GM19240 (cell line): ENCODE results near the gene LAMA2.

ENCODE experiments used
- DNase-seq: peaks from one replicate; pipeline ENCODE4 v3.0.0; 2011; ENCODE audit warnings: low spot score; ENCODE audit not compliant: insufficient read length

The LAMA2 gene

DNA sequence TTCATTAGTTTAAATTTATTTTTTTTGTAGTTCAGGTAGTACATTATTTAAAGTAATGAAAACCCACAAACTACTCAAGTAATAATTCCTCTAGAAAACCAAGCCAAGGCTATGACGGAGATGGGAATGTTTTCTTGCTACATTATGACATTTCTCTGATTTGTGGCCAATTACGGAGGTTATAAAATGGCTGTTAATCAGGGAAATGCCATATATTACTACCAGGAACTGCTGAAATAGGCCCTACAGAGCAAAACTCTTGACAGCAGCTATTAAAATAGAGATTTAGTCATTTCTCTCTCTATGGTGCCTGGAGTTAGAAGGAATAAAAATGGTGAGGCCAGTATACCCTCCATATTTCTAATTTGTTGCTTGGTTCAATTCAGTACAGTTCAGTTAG lies 547.0 kb downstream of the LAMA2 start:
- DNase-seq, result no peak

DNA sequence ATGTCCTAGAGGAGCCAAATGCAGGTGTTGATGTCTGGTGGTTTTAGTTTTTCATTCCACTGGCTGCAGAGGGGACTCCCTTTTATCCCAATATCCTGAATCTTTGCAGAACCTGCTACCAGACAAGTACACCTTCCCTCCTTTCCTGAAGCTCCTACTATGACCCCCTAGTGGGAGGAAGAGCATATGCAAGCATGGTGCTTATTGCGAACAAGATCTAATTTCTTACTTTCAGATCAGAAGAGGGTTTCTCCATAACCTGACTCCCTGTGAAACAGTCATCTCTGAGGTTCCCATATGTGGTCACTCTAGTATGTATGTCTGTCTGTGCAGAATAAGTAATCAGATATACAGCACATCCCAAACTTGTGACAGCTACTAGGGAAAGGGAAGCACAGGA lies 549.8 kb downstream of the LAMA2 start:
- no peak for DNase-seq

DNA sequence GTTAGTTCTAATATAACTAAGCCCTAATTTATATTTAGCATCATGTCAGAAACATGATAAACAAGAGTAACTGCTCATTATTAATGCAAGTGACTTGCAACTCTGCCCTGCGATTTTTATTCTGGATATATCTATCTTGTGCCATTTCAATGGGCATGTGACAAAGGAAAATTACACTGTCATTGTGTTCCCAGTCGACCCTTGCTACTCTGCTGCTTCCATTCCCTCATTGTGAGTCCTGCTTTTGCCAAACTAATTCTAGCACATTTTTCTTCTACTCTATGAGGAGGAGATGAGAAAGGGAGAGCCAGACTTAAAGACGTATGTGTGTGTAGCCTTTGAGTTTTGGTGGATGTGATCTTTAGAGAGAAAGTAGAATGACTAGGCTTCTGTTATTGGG lies 551.2 kb downstream of the LAMA2 start:
- no peak for DNase-seq

DNA sequence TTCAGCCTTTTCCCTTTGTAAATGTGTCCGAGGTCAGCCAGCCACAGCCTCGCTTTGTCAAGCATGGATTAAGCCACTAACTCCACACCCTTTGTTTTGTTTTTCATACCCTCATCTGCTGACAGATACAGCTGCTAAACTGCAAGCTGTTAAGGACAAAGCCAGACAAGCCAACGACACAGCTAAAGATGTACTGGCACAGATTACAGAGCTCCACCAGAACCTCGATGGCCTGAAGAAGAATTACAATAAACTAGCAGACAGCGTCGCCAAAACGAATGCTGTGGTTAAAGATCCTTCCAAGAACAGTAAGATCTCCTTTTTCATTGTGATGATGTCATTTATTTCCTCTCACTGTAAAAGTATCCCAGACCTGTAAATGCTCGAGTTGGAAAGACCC lies 557.8 kb downstream of the LAMA2 start:
- DNase-seq, result no peak

DNA sequence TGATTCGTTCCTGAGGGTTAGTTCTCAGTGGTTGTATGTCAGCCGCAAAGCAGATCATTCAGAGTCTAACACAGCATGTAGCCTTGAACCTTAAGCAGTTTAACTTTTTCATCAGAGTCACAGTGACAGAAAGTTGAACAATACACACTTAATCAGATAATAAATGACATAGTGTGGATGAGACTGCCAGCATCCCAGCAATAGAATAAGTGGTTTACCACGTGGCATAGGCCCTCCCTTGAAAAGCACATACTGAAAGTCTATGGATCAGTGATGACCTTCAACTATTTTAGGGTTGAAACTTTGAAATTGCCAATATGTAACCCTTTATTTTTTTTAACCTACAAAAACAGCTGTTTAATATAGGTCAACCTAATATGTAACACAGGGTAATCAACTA lies 561.7 kb downstream of the LAMA2 start:
- no peak for DNase-seq

DNA sequence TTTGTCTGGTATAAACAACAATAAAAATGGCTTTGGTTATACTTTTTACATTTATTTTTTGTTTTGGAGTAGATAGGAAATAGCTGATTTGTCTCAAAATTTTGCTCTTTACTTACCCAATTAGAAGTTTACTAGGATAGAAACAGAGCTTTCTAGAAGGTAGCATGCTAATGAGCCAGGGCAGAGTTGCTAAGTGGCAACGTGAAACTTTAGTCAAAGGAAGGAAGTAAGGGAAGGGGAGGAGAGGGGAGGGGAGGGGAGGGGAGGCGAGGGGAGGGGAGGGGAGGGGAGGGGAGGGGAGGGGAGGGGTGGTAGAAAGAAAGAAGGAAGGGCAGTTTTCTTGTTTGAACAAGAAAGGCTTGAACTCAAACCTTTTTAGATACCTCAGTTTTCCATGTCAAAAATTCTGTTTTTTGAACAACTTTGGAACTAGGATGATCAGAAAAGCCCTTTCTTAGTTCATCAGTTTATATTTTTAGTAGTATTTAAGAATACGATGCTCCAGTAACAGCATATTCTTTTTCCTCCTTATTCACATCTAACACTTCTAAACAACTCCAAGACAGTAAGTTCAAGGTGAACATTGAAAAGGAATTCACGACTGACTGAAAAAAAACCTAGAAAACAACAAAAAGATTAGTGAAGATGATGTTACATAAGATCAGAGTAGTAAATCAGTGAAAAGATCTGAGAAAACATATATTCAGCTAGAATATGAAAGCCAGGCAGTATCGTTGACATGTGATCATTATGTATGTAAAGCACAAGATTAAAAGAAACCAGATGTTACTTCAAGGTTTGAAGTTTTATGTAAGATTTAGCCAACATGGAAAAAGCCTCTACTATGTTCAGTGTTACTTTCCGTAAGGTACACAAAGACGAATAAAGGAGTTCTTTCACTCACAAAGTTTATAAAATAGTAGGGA lies 563.6 kb downstream of the LAMA2 start:
- DNase-seq, result no peak

DNA sequence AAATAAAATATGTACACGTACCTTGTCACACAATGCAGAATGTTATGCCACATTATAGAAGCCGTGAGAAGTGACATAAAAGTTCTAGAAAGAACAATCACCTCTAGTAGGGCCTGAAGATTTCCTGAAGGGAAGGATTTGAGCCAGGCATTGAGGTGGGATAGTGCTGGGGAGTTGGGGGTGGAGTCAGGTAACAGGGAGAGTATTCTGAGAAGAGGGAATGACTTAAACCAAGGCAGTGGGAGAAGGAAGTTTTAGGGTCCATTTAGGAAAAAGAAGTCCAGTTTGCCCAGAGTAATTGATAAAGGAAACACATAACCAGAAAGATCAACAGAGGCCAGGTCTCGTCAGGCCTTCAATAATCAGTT lies 564.2 kb downstream of the LAMA2 start:
- no peak for DNase-seq

DNA sequence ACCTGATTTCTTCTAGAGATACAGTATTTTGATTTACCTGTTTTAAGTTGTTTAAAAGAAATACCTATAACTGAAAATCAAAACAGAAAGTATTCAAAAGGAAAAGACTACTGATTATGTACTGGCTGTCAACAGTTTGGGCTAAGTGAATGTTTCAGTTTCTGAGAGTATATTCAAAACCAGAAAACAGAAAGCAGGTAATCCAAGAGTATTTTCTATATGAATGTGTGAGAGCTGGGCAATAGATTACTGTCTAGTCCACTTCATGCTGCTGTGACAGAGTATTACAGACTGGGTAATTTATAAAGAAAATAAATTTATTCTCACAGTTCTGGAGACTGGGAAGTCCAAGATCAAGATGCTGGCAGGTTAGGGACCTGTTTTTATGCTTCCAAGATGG lies 566.0 kb downstream of the LAMA2 start:
- DNase-seq, result peak; percentile 18

DNA sequence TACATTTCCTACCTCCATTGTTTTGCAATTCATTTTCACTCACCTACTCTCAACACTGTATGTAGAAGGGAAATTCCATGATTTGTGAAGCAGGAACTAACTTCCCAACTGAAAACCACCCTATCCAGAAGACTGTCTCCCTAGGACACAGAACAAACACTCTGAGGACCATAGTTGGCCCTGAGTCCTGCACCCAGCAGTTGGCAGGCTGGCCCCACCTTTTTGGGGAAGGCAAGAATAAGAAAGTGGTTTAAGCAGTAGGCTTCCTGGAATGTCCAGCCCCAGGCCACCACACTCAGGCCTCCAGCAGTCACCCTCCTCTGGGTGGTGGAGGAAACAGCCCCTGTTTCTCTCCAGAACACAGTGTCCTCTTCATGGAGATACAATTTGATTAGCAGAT lies 568.2 kb downstream of the LAMA2 start:
- no peak for DNase-seq

DNA sequence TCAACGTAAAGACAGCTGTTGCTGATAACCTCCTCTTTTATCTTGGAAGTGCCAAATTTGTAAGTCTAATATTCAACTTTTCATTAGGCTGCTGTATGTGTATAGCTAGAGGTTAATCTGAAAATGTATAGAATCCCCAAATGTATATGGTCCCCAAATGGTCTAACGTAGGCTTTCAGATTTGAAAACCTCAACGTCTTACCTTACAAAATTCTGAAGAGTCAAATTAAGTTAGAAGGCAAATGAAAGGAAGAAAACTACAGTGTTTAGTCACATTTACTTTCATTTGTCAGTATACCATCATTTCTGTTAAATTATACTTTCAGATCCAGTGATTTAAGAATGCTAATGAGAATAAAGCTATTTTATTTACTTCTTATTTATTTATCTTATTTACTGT lies 570.1 kb downstream of the LAMA2 start:
- no peak for DNase-seq

DNA sequence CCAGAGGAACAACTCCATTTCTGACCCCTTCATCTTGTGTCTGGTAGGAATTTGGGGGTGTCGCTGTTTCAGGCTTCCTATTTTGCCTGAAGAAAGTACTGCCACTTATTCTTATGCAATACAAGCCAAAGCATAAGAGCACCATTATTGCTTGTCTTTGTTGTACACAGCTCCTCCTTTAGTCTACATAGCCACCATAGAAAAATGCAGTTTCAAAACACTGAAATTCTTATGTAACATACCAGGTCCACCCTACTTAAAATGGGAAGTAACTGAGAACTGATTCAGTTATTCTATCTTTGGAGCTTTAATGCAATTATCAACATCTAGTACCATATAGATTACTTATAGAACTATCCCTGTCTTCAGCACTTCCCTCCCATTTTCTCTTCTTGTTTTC lies 571.5 kb downstream of the LAMA2 start:
- no peak for DNase-seq

DNA sequence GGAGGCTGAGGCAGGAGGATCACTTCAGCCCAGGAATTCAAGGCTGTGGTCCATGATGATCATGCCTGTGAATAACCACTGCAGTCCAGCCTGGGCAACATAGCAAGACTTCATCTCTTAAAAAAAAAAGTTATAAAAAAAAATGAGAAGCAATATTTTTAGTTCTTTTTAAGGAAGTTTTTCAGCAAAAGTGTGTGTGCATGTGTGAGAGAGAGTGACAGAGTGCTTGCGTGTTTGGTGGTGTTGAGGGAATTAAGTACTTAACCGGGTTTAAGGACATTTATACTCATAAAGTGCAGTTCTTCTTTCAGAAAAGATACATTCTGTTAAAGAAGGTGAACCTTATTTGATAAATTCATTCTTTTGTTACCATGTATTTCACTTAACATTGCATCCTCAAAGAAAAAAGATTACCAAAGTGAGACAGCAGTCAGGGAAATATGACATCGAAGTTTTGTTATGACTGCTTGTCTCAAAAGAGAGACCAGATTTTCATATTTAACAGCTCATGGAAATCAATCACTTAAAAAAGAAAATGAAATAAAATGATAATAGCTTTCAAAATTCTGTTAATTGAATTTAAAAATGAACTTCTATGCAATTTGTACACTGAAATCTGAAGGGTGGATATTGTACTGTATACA lies 572.3 kb downstream of the LAMA2 start:
- no peak for DNase-seq

DNA sequence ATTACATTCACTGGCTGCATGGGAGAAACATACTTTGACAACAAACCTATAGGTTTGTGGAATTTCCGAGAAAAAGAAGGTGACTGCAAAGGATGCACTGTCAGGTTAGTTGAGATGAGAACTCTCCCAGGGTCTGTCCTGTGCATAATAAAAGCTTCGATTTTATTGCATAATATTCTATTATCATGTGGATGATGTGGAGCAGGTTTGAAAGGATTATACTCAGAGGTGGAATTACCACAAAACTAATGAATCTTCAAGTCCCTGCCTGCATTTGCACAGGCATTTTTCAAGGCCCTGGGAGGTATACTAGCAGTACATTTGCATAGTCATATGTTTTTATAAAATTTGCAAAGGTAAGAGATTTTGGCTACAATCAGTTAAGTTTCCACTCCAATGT lies 577.3 kb downstream of the LAMA2 start:
- DNase-seq, result no peak

DNA sequence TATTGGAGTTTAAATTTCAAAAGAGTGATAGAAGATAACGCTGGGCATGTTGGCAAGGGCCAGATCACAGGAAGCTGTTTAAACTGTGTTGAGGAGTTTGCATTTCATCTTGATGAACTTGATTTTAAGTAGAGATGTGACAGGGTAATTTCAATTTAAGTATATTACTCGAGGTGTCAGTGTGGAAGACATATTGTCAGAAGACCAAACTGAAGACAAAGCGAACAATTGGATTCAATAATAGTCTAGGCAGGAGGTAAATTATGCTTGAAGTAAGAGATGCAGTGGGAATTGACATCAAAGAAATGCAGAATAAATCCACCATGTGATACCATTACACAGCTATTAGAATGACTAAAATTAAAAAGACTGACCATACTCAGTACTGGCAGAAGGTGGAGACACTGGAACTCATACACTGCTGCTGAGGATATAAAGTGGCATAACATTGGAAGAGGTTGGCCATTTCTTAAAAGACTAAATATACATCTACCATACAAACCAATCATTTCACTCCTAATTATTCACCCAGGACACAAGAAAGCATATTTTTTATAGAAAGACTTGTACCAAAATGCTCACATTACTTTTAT lies 586.2 kb downstream of the LAMA2 start:
- DNase-seq, result no peak

DNA sequence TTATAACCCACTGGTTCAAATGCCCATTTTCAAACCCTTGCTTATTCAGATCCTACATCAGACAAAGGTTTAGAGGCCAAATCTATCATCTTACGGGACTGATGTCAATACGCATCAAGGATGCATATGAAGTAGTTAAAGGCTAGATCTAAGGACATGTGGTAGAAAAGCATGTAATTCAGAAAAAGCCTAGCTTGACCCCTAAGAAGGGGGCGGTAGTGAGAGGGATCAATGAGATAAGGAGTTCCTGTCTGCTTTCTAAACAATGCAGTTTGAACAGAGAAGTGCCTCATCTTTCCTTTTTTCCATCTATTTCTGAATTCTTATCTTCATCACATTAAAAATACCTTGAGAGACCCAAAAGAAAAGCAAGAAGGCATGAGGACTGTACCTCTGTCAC lies 589.3 kb downstream of the LAMA2 start:
- DNase-seq, result no peak

DNA sequence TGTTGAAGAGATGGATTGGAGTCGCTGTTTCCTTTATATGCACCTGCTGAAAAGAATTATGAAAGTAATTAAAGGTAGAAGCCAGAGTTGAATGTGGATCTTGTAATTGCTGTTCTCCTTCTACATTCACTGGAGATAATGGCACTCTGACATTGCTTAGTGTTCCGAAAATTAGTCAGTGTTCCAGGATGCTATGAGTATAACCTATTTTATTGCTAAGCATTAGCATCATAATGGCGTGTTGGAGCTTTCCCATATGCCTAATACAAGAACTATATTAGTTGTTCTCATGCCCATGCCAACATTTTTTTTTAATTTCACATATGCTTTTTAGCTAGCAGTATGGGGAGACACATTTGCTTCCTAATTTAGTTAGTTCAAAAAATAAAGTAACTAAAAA lies 590.6 kb downstream of the LAMA2 start:
- no peak for DNase-seq

DNA sequence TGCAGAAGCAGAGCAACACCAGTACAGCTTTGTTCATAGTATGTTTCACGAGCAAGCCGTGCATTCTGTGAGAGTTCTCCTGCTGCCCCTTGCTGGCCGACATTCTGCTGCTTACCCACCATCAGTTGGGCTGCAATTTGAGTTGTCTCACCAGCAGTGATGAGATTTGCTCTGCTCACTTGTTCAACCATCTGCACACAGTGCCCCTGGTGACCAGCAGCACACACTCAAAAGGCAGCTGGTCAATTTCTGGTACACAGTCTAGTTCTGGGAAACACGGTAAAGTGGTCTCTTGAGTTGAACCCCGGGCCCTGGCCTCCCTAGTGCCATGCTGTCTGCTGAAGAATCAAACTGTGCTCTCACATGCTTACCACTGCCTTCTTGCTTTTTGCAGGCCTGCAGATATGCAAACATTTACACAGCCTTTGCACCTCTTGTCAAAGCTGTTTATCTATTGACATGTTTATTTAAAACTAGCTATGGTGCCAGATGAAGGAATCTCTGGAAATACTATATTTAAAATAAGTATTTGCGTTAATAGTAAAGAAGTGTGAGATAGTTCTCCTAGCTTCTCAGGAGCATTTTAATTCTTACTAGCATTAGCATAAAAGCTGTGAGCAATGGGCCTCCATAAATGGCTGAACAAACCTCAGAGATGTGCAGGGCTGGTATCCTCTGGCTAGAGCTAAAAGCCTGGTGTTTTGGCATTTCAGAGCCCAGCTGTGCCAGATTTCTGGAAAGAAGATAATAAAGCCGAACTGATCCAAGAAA lies 592.7 kb downstream of the LAMA2 start:
- no peak for DNase-seq

DNA sequence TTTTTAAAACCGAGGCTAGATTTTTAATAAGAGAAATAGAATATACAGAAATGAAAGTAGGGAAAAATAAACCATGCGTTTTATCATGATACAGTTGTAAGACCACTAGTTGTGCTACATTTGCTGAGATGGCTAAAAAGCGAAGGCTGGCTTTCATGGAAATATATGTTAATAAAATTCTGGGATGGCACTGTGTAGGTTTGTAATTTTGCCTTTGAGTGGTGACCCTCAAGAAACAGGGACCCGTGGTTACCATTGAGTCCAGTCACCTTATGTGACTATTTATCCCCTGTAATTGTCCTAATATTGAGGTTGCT lies 593.3 kb downstream of the LAMA2 start:
- DNase-seq, result no peak

DNA sequence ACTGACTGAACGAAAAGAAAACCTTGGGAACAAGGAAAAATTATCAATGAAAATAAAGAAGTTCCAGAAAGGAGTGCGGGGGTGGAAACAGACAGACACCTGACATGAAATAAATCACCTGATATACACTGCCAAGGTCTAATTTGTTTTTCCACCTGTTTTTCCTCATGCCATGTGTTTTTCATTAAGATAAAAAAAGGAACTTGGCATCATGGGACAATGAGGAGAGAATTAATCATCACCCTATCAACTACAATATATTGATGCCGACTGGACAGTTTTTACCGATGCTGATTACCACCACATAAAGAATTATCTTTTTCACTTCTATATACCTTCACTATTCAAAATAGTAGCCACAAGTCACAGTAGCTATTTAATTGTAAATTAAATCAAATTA lies 593.9 kb downstream of the LAMA2 start:
- DNase-seq, result no peak

DNA sequence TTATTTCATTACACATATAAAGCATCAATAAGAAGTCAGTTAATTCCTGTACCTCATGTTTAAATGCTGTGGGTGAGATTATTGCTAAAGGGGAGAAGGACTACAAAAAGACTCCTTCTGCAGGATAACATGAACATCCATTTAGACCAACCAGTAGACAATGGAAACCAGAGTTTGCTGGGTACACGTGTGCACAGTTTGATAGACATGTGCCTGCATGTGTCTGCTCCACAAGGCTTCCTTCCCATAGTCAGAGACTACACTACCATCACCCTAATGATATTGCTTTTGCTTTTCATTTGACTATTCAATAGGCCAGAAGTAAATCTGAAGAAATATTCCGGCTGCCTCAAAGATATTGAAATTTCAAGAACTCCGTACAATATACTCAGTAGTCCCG lies 595.4 kb downstream of the LAMA2 start:
- no peak for DNase-seq

DNA sequence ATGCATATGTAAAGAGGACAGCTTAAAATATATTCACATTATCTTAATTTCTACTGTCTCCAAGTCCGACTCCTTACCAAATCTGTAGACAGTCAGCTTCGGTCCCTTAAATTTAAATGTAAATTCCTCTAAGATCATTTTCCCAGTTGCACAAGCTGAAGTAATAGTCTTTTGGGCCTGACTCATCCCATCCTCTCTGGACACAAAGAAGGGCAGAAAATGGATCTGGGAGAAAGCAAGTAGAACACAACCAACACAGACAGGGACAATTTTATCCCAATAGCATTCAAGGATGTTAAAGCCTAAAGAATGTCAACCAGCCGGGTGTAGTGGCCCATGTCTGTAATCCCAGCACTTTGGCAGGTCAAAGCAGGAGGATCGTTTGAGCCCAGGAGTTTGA lies 598.8 kb downstream of the LAMA2 start:
- no peak for DNase-seq

DNA sequence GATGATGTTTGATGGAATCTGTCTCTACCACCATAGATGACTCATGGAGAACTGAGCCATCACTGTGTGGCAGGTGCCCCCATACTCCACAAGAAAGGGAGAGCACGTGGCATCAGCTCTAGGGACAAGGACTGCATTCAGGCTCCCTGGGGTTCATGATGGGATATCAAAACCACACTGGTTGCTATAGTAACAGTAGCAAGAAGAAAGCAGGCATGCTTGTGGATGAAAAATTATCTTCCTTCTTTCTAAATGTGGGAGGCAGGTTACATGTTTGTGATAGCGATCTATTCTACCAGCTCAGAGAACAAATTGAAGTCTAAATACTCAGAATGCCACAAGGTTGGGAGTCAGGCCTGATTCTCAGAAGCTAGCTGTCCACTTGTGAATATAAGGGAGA lies 602.8 kb downstream of the LAMA2 start:
- no peak for DNase-seq
